HG03442 (cell line): ENCODE data around the gene KIF1C.
"Not testable (repeated sequence)": the region's sequence is repeated elsewhere in the genome, so short reads cannot be mapped to it uniquely, and the experiment has no call there.

Source experiments
- ATAC-seq: cut with Tn5 transposase; IDR thresholded peaks from one replicate; pipeline ENCODE4 v1.9.1; 2021; ENCODE audit warnings: mild to moderate bottlenecking, moderate library complexity; ENCODE audit not compliant: unreplicated experiment

KIF1C gene

GRCh38 chr17:5042157-5043022 is 44.6 kb downstream of the KIF1C start:
- no peak for ATAC-seq

GRCh38 chr17:5043524-5043923 is 45.8 kb downstream of the KIF1C start:
- no peak for ATAC-seq

- no peak for ATAC-seq
These were observed 46.9 kb downstream of the KIF1C start for GRCh38 chr17:5044630-5045029.

- ATAC-seq: no peak
These were observed 47.7 kb downstream of the KIF1C start for GRCh38 chr17:5045496-5045895.

- no peak for ATAC-seq
These were observed 49.7 kb downstream of the KIF1C start for GRCh38 chr17:5047446-5047845.

GRCh38 chr17:5049314-5049841 is 51.6 kb downstream of the KIF1C start:
- no peak for ATAC-seq

GRCh38 chr17:5050278-5050677 is 52.5 kb downstream of the KIF1C start:
- ATAC-seq: no peak

- no peak for ATAC-seq
These were observed 57.8 kb downstream of the KIF1C start for GRCh38 chr17:5055543-5055942.

- no peak for ATAC-seq
These were observed 67.5 kb downstream of the KIF1C start for GRCh38 chr17:5065227-5065744.

GRCh38 chr17:5068236-5068635 is 70.5 kb downstream of the KIF1C start:
- ATAC-seq: no peak

GRCh38 chr17:5069724-5070123 is 72.0 kb downstream of the KIF1C start:
- no peak for ATAC-seq

GRCh38 chr17:5075472-5075871 is 77.7 kb downstream of the KIF1C start:
- not testable (repeated sequence) for ATAC-seq

- ATAC-seq: not testable (repeated sequence)
These were observed 79.5 kb downstream of the KIF1C start for GRCh38 chr17:5077275-5077674.

GRCh38 chr17:5077781-5078105 is 80.0 kb downstream of the KIF1C start:
- no peak for ATAC-seq
